HG03342 (cell line): ENCODE results near the gene CHURC1.
"Not testable (repeated sequence)": the region's sequence is repeated elsewhere in the genome, so short reads cannot be mapped to it uniquely, and the experiment has no call there.

ENCODE experiments used
- ATAC-seq: cut with Tn5 transposase; IDR thresholded peaks from one replicate; pipeline ENCODE4 v1.9.1; 2021; ENCODE audit warnings: mild to moderate bottlenecking, moderate library complexity; ENCODE audit not compliant: unreplicated experiment

CHURC1 gene

GRCh38 chr14:64906022-64906421 is 8.2 kb upstream of the CHURC1 start:
- no peak for ATAC-seq

- ATAC-seq, result no peak
These were observed 3.3 kb upstream of the CHURC1 start for GRCh38 chr14:64910847-64911495.

GRCh38 chr14:64912261-64912660 is 2.0 kb upstream of the CHURC1 start:
- no peak for ATAC-seq

GRCh38 chr14:64913477-64913876 is 778 bp upstream of the CHURC1 start:
- ATAC-seq, result not testable (repeated sequence)

GRCh38 chr14:64915029-64915424 is 772 bp downstream of the CHURC1 start:
- ATAC-seq, result no peak

GRCh38 chr14:64915797-64916196 is 1.5 kb downstream of the CHURC1 start:
- ATAC-seq, result no peak

- ATAC-seq, result no peak
These were observed 4.0 kb downstream of the CHURC1 start for GRCh38 chr14:64918216-64918615.

- ATAC-seq, result no peak
These were observed 5.0 kb downstream of the CHURC1 start for GRCh38 chr14:64919215-64919614.

GRCh38 chr14:64919618-64920017 is 5.4 kb downstream of the CHURC1 start:
- ATAC-seq, result no peak

- ATAC-seq, result no peak
These were observed 6.2 kb downstream of the CHURC1 start for GRCh38 chr14:64920465-64920864.

- no peak for ATAC-seq
These were observed 8.8 kb downstream of the CHURC1 start for GRCh38 chr14:64923015-64923414.

- no peak for ATAC-seq
These were observed 12.2 kb downstream of the CHURC1 start for GRCh38 chr14:64926398-64926995.

- ATAC-seq, result no peak
These were observed 12.8 kb downstream of the CHURC1 start for GRCh38 chr14:64927031-64927430.

- peak; percentile 57 for ATAC-seq
These were observed 14.2 kb downstream of the CHURC1 start for GRCh38 chr14:64928239-64929013.

GRCh38 chr14:64929014-64929359 is 14.7 kb downstream of the CHURC1 start:
- ATAC-seq, result no peak

GRCh38 chr14:64930085-64930843 is 16.0 kb downstream of the CHURC1 start:
- no peak for ATAC-seq

- no peak for ATAC-seq
These were observed 16.9 kb downstream of the CHURC1 start for GRCh38 chr14:64931123-64931522.

GRCh38 chr14:64932231-64932630 is 18.0 kb downstream of the CHURC1 start:
- ATAC-seq, result no peak

GRCh38 chr14:64934338-64934929 is 20.2 kb downstream of the CHURC1 start:
- ATAC-seq, result no peak

GRCh38 chr14:64935508-64935907 is 21.3 kb downstream of the CHURC1 start:
- no peak for ATAC-seq

GRCh38 chr14:64937171-64937820 is 23.0 kb downstream of the CHURC1 start:
- ATAC-seq, result no peak
